T-helper 22 cell (primary cell): ENCODE measurements around the gene ZNF415.
"Not testable (repeated sequence)": the region's sequence is repeated elsewhere in the genome, so short reads cannot be mapped to it uniquely, and the experiment has no call there.

Experiments used
- DNase-seq: peaks from one replicate; pipeline ENCODE4 v3.0.0-alpha.2; 2020; ENCODE audit warnings: low read depth

Gene ZNF415

DNA sequence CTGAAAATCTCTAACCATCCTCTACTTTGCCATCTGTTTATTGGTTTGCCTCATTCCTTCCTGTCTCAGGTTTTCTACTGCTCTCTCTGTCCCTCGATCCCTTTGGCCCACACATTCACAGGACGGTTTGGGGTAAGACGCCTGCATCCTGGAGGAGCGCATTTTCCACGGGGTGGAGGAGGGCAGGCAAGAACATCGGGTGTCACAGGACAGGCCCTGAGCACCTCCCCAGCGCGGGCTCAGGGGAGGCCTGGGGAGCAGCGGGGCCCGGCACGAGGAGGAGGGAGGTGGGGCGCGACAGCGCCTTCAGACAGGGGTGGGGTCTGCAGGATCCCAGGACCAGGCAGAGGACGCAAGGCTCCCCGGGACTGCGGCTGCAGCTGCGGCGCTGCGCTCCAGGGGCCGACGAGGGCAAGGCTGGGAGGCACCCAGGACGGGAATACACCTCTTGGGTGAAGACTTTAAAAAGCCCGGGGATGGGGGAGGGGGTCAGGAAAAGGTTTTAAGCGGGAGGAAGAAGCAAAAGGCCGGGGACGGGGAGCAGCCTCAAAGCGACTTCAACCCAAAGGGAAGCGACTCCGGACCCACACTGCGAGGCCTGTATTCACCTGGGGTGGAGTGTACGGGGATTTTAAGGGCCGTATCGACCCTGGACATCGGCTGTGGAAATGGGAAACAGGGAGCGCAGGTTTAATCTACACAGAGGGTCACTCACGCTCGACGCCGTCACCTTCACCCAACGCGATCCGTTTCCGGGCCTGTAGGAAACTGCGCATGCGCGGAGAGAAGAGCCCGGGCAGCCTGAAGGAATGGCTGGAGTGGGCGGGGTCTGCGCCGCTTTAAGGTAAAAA is at the start of gene ZNF415:
Gene ZNF415 (minus strand): TSS at position 770 of the 851 bp plus-strand sequence. CDS start 10,234 bp downstream, outside the sequence.
- DNase-seq = no peak

DNA sequence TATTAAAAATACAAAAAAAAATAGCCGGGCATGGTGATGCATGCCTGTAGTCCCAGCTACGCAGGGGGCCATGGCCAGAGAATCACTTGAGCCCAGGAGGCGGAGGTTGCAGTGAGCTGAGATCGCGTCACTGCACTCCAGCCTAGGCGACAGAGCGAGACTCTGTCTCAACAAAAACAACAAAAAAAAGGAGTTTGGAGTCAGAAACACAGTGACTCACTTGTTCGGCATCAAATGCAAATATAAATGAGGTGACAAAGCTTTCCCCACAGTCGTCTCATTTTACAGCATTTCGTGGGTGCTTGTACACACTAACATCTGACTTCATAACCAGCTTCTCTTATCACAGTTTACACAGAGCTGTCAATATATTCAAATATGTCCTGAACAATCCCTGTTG is 49.5 kb upstream of the ZNF415 start:
- no peak for DNase-seq

DNA sequence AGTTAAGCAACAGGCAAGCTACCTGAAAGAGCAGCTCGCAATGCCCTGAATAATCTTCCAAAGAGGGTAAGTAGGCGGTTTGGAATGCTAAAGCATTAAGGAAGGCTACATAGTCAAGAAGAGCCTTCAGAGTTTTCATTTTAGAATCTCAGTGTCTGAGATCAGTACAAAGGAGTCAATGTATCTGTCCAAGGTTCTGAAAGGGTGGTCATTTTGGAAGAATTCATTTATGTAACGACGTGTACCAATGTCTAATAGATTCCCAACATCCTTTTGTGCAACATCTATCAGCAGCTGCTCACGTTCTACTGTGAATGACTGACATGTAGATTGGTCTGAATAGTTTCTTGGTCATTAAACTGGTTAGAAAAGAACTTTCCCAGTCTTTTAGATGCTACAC is 45.3 kb upstream of the ZNF415 start:
- no peak for DNase-seq

DNA sequence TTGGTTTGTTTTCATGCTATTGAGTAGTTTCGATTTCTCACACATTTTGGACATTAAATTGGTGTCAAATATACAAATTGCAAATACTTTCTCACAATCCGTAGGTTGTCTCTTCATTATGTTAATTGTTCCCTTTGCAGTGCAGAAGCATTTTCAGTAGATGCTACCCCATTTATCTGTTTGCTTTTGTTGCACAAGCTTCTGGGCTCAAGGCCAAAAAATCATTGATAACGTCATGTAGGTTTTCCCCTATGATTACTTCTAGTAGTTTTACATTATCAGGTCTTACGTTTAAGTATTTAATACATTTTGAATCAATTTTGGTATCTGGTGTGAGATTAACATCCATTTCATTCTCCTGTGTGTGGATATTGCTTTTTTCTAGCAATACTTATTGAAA is 40.2 kb upstream of the ZNF415 start:
- DNase-seq = no peak

DNA sequence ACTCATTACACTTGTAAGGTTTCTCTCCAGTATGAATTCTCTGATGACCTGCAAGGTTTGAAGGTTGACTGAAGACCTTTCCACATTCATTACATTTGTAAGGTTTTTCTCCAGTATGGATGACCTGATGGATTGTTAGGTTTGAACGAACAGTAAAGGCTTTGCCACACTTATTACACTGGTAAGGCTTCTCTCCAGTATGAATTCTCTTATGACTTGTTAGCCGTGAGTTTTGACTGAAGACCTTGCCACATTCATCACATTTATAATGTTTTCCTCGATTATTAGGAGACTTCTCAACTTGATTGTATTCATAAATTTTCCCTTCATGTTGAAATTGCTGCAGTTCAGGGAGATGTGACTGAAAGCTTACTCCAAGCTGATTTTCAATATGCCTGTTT is 33.0 kb upstream of the ZNF415 start:
- DNase-seq = no peak

DNA sequence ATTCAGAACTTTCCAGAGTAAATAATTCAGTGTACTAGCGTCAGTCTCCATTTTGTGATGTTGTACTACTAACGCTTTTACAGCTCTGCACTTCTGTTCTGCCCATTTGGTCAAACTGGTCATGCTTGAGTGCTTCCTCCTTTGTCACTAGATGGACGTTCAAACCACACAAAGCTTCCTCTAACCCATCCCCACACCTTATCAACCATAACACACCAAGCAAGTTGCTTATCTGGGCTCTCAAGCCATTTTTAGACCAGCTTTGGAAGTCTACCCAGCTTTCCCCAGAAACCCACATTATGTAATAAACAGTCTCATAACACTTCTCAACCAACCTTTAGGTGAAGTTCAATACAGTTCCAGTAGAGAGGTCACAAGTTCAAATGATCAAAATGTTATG is 28.4 kb upstream of the ZNF415 start:
- no peak for DNase-seq

DNA sequence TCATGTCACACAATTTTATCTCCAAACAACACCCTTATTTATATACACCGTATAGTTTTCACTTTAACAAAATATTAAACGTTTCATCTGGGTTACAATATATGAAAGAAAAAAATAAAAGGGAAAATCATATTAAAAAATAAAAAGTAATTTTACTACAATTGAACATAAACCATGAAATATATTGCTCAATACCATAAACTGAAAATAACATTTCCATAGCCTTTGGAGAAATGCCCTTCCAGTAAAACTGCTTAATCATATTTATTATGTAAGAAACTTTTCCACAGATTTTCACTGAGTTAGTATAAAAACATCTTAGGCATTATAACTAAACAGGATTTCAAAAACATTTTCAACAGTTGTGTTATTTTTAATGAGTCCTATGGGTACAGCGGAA is 27.6 kb upstream of the ZNF415 start:
- DNase-seq = no peak

DNA sequence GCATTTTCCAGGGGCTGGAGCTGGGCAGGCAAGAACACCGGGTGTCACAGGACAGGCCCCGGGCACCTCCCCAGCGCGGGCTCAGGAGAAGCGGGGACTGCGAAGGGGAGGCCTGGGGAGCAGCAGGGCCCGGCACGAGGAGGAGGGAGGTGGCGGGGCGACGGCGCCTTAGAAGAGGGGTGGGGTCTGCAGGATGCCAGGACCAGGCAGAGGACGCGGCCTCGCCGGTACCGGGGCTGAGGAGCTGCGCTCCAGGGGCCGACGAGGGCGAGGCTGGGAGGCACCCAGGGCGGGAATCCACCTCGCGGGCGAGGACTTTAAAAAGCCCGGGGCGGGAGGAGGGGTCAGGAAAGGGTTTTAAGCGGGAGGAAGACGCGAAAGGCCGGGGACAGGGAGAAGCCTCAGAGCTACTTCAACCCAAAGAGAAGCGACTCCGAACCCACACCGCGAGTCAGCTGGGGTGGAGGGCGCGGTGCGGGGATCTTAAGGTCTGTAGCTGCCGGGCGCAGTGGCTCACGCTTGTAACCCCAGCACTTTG is 25.5 kb upstream of the ZNF415 start:
- no peak for DNase-seq

DNA sequence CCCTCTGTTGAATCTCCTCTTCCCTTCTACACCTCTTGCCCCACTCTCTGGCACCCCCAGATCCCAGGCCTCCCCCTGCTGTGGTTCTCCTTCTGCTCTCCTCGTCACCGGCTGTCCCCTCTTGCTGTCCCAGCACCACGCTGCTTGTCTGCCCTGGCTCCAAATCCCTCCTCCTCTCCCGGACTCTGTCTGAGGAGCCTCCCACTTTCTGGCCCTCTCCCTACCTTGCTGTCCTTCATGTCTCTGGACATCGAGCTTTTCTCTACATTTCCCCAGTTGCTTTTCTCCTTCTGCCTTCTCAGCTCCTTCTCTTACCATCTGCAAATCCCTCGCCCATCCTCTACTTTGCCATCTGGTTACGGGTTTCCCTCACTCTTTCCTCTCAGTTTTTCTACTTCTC is 24.9 kb upstream of the ZNF415 start:
- no peak for DNase-seq

DNA sequence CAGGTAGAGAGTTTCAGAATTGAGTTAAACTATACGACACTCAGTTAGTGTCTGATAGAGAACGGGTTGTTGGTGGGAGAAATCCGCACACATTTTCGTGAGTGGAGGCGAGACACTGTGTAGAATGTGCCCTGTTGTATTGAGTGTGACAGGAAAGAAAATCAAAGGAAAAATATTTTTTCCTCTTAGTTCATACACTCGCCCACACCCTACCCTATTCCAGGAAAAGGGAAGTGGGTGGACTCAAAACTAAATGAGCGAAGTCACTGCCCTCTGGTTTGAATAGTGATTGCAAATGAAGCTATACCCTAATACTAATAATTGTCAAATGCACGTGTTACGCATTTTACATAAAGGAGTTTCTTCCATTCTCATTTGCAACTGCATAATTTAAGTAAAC is 24.1 kb upstream of the ZNF415 start:
- no peak for DNase-seq

DNA sequence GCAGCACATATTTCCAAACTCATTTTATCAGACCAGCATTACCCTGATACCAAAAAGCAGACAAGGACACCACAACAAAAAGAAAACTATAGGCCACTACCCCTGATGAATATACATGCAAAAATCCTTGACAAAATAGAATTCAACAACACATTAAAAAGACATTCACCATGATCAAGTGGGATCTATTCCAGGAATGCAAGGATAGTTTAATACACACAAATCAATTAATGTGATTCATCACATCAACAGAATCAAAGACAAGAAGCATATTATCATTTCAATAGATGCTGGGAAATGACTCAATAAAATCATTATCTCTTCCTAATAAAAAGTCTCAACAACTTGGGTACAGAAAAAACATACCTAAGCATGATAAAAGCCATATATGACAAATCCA is 14.9 kb upstream of the ZNF415 start:
- DNase-seq = no peak

DNA sequence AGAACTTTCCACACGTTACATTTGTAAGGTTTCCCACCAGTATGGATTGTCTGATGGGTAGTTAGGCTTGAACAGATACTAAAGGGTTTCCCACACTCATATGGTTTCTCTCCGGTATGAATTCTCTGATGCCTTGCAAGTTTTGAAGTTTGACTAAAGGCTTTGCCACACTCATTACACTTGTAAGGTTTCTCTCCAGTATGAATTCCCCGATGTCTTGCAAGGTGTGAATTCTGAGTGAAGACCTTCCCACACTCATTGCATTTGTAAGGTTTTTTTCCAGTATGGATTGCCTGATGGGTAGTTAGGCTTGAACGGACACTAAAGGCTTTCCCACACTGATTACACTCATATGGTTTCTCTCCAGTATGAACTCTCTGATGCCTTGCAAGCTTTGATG is 7.6 kb upstream of the ZNF415 start:
- no peak for DNase-seq

DNA sequence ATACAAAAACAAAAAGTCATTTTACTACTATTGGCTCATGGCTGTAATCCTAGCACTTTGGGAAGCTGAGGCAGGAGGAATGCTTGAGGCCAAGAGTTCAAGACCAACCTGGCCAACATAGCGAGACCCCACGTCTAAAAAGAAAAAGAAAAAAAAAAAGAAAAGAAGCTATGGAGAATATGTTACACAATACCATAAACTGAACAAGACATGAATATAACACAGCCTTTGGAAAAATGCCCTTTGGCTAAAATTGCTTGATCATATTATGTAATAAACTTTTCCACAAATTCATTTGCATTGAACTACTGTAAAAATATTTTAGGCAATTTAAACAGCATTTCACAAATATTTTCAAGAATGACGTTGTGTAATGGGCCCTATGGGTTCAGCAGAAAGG is 3.7 kb upstream of the ZNF415 start:
- DNase-seq = no peak

DNA sequence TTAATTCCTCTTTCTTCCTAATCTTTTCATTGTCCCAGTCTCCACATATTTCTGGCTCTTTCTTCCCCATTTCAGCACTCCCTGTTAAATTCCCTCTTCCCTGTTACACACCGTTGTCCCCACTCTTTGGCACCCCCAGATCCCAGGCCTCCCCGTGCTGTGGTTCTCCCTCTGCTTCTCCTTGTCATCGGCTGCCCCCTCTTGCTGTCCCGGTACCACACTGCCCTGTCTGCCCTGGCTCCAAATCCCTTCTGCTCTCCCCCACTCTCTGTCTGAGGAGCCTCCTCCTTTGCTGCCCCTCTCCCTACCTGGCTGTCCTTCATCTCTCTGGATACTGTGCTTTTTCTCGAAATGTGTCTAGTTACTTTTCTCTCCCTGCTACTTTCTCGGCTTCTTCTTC is 983 bp downstream of the ZNF415 start:
- DNase-seq = no peak

DNA sequence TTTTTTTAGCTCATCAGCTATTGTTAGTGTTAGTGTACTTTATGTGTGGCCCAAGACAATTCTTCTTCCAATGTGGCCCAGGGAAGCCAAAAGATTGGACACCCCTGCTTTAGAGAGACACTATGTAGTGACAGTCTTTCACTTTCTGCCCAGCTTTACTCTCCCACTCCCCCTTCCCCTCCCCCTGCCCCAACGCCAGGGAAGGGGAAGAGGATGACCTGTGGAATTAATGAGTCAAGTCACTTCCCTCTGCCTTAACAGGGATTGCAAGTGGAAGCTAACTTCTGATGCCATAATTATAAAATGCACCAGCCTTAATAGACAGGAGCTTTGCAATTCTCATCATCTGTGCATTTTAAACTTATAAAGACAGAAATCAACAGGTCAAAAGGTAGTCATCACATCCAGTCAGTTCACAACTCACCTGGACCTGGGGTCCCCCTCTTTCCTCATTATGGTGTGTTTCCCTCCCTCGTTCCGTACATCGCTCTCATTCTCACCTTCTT is 1.6 kb downstream of the ZNF415 start:
- no peak for DNase-seq

DNA sequence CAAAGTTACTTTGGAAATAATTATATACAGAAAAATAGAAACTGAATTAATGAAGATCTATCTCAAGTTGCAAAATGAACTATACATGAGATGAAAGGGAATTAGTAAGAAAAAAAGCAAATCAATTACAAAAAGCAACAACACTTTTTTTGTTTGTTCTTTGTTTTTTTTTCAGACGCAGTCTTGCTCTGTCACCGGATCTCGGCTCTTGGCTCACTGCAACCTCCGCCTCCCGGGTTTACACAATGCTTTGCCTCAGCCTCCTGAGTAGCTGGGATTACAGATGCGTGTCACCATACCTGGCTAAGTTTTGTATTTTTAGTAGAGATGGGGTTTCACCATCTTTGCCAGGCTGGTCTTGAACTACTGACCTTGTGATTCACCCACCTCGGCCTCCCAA is 2.2 kb downstream of the ZNF415 start:
- no peak for DNase-seq

DNA sequence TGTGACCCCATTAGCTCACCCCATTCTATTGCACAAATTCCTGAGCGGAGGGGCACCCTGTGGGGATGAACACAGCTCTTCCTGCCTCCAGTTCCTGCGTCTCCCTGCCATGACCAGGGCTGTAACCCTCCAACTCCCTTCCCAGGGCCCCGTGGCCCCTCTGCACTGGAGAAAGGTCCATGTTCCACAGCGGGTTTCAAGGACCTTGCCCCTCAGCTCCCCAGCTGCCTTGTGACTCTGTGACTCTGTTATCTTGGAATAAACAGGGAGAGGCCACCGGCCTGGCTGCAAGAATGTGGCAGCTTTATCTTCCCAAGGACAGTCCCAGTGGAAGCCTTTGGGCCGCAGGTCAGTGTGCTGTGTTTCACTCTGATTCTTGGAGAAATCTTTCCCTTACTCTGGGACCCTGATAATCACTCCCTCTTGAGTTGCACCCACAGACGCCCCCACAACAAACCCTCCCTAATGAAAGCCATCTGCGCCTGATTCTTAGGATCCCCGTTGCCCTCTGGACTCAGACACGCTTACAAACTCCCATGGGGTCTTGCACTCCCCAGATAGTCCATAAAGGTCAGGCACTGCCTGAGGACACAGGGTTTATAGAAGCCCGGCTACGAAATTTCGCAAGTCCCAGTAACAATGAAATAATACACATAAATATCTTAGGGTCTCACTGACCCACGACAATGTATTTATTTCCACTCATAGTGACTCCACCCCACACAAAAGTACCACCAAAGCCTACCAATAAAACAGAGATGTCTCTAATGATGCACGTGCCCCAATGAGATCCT is 5.8 kb downstream of the ZNF415 start:
- DNase-seq = not testable (repeated sequence)

DNA sequence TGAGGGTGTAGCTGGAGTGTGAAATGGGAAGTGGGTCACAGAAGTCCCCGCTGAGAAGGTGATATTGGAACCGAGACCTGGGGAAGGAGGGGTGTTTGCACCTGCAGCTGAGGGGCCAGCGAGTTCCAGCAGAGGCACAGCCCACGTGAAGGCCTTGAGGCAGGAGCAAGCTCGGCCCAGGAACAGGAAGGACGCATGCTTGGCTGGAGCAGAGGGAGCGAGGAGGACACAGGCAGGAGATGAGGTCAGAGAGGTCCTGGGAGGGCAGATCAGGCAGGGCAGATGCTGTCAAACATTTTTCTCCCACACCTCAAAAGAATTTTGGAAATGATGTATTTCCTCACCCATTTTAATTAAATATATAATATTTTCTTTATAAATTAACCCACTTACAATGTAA is 9.3 kb downstream of the ZNF415 start:
- DNase-seq = no peak

DNA sequence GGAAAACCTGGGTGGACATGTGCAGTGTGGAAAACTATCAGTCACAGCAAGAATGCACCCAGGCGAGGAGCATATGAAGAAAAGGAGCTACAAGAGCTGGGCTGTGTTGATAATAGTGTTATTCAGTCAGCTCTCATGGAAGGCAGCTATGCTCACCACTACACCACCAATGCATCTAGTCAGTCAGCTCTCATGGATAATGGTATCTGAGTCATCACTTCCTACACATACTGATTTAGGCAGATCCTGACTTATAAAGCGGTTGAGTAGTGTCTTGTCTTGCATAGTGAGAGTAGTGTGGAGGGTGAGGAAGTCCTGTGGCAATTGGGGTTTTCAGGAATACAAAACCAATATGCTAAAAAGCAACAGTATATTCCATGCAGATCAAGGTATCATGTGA is 20.4 kb downstream of the ZNF415 start:
- no peak for DNase-seq

DNA sequence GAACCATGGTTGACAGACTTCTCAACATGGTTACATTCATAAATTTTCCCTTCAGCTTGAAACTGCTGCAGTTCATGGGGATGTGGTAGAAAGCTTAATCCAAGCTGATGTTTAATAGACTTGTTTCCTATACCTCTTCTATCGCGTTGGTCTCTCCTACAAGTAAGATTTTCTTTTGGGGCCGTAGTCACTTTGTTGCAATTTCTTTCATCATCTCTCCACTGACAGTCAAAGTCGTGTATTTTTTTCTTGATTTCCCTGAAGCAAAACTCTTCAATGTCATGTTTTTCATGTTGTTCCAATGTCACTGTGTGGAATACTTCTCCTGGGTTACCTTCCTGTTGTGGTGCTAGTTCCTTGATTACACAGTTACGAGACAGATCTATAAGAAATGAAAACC is 23.2 kb downstream of the ZNF415 start:
- DNase-seq = no peak

DNA sequence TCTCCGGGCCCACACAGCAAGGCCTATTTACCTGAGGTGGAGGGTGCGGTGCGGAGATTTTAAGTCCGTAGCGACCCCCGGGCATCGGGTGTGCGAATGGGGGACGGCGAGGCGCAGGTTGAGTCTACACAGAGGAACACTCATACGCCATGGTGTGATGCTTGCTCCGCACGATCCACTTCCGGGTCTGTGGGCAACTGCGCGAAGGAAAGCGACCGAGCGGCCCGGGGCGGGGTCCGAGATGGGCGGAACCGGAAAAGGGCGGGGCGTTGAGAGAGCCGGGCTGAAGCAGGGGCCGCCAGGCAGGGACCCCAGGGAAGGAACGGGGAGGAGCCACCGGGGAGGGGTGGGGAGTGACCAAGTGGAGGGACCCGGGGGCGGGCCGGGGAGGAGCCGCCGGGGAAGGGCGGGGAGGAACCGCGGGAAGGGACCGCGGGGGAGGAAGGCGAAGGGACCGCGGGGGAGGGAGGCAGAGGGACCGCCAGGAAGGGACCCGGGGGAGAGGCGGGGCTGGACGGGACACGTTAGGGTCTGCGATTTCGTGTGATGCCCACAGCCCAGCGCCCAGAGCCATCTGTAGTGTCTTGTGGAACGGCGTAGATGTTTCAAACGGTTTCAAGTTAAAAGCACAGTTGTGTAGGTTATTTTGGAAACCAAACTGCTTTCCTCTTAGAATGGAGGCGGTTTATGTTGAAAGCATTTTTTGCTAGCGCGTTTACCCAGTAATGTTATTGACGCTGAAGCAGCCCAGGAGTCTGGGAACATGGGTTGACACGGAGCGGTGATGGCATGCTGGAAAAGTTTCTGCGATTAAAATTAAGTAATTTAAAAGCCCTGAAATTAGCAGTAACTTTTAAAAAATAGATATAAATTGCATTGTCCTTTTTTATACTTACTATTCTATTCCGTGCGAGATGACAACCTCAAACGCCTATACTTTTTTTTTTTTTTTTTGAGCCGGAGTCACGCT is 29.2 kb downstream of the ZNF415 start, which contains the start of gene ZNF160:
Gene ZNF160 (minus strand): TSS at position 189 of the 970 bp plus-strand sequence. CDS start 17,146 bp downstream, outside the sequence.
- peak; percentile 97 for DNase-seq
